ENCODE measurements around the gene ERI3. TPM values are rescaled to one million over a fixed set of nuclear protein-coding genes. Genes with fewer than 3 reads are reported as not detected.

Gene ERI3
- total RNA-seq, 3 donors from 2014 or later: 35.6 to 42.1 (median 36.4) TPM

DNA sequence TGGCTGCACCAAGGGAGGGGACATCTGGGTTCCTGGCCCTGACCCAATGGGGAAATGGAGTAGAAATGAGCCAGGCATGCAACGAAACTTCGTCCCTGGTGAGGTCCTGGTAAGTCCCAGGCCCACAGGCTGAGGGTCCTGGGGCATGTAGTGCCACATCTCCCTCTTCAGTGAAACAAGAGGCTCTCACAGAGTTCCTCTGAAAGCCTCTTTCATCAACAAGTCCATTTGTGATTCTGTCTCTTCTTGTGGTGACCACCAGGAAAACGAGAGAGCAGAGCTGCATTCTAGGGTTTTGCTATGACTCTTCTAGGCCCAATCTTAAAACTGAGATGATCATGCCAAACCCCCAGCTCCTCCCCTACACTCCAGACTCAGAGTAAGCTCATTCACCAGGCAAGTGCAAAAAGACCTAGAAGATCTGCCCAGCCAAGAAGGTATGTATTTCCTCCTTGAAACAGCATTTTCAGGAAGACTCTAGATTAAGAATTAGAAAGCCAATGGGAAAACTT is 25.7 kb upstream of the ERI3 start:
- Histone ChIP-seq H3K36me3 (ENCODE audit: low read depth) (no peaks in the 10 kb centered on the region), H3K4me3 (no peak overlapping the region), H3K4me1 (ENCODE audit: low read depth) (no peaks in the 10 kb centered on the region), H3K9me3 (no peaks in the 10 kb centered on the region)
- intact Hi-C loops (cut with DNase I, micrococcal nuclease): no loop called here
- TF ChIP-seq, protein P1, sequence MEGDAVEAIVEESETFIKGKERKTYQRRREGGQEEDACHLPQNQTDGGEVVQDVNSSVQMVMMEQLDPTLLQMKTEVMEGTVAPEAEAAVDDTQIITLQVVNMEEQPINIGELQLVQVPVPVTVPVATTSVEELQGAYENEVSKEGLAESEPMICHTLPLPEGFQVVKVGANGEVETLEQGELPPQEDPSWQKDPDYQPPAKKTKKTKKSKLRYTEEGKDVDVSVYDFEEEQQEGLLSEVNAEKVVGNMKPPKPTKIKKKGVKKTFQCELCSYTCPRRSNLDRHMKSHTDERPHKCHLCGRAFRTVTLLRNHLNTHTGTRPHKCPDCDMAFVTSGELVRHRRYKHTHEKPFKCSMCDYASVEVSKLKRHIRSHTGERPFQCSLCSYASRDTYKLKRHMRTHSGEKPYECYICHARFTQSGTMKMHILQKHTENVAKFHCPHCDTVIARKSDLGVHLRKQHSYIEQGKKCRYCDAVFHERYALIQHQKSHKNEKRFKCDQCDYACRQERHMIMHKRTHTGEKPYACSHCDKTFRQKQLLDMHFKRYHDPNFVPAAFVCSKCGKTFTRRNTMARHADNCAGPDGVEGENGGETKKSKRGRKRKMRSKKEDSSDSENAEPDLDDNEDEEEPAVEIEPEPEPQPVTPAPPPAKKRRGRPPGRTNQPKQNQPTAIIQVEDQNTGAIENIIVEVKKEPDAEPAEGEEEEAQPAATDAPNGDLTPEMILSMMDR (IDR thresholded peaks at IDR 0.05): no peak
- ATAC-seq (no peak), DNase-seq (no peak)

DNA sequence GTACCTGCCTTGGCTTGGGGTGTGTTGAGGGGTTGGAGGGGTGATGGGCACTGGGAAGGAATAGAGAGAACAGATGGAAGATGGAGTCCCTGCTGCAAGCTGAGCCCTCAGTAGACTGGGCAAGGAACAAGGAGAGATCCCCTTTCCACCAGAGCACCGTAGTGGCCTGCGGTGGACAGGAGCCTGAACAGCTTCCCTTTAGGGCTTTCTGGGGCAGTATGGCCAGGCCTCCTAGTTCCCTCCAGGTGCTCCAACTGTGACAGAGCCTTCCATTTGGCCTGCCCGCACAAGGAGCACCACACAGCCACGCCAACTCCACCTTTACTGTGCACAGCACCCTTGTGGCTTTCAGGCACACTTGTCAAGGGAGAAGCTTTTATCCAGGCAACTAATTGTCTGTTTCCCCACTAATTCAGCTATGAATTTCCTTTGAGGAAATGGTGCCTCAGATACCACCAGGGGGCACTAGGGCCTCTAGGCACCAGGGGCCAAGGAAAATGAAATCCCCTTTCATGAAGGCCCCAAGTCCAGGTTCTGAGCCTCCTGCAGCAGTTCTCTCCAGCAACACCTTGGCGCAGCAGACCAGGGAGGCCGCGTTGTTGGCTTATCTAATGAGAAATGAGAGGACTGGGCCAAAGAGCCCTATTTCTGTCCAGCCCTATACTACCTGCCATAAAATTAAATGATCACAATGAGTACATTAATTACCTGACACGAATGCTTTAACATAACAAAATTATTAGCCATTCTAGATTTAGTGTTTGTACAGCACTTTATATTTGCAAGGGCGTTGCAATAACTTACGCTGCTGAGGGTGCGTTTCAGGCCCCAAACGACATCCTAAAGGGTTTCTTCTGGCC is 23.1 kb upstream of the ERI3 start:
- H3K36me3 ChIP-seq (ENCODE audit: low read depth): no peaks in the 10 kb centered on the region
- no peaks in the 10 kb centered on the region for H3K4me1 ChIP-seq (ENCODE audit: low read depth)
- DNase-seq (peak in 1 of 3 donors; percentile 63), ATAC-seq (no peak)
- intact Hi-C loops (cut with DNase I, micrococcal nuclease): loop anchor here (5.0 to 10.0 kb wide), 2 partner anchors 214 to 217 kb away; no protein-coding TSS in a partner anchor
- no peaks in the 10 kb centered on the region for H3K9me3 ChIP-seq
- TF ChIP-seq, protein P1 (IDR thresholded peaks at IDR 0.05): peak; percentile 29
- H3K4me3 ChIP-seq: no peak overlapping the region

DNA sequence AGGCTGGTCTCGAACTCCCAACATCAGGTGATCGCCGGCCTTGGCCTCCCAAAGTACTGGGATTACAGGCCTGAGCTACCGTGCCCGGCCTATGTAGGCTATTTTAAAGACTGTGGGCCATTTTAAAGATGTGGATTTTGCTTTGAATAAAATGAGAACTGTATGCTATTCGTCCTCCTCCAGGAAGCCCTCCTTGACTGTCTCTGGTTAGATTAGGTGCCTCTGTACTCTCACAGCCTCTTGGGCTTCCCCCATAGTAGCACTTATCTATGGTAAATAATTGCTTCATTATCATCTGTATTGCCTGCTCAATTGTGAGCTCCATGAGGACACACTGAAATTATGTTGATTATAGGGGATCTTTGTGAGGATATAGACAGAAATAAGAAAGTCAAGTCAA is 20.5 kb upstream of the ERI3 start:
- no peaks in the 10 kb centered on the region for H3K9me3 ChIP-seq
- DNase-seq (no peak), ATAC-seq (no peak)
- no peak overlapping the region for H3K4me3 ChIP-seq
- H3K4me1 ChIP-seq (ENCODE audit: low read depth): no peaks in the 10 kb centered on the region
- H3K36me3 ChIP-seq (ENCODE audit: low read depth): no peaks in the 10 kb centered on the region
- TF ChIP-seq, protein P1 (IDR thresholded peaks at IDR 0.05): no peak
- intact Hi-C loops (cut with DNase I, micrococcal nuclease): loop anchor here (5.0 to 10.0 kb wide), 2 partner anchors 217 to 219 kb away; no protein-coding TSS in a partner anchor

DNA sequence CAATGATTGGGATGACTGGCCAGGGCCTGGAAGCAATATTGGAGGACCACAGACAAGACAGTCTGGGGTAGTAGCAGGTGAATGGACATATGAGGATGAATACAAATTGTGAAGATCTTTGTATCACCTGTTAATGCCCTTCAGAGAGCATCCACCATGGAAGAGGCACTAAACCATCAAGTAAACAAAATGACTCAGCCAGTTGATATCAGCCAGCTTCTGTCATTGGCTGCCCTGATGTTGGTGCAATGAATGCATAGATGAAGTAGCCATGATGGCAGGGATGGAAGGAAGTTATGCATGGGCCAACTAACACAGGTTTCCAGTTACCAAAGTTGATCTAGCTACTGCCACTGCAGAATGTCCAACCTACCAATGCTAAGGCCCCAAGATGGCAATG is 16.1 kb upstream of the ERI3 start:
- intact Hi-C loops (cut with DNase I, micrococcal nuclease): loop anchor here in 1 of 2 donors (10.0 kb wide), 1 partner anchor 224 kb away; no protein-coding TSS in a partner anchor

GRCh38 chr1:44368471-44369151 is 13.6 kb upstream of the ERI3 start:
- TF ChIP-seq, protein P1 (IDR thresholded peaks at IDR 0.05): no peak
- intact Hi-C loops (cut with DNase I, micrococcal nuclease): no loop called here
- no peak for ATAC-seq
- no peaks in the 10 kb centered on the region for H3K9me3 ChIP-seq
- no peaks in the 10 kb centered on the region for H3K36me3 ChIP-seq (ENCODE audit: low read depth)
- DNase-seq: no peak
- no peak overlapping the region for H3K4me3 ChIP-seq
- H3K4me1 ChIP-seq (ENCODE audit: low read depth): no peaks in the 10 kb centered on the region

More for the DNA sequence above, 16.1 kb upstream of the ERI3 start:
- Histone ChIP-seq H3K9me3 (no peaks in the 10 kb centered on the region), H3K4me1 (ENCODE audit: low read depth) (no peaks in the 10 kb centered on the region), H3K36me3 (ENCODE audit: low read depth) (no peaks in the 10 kb centered on the region), H3K4me3 (no peak overlapping the region)
- ATAC-seq: no peak
- DNase-seq: no peak
- TF ChIP-seq, protein P1 (IDR thresholded peaks at IDR 0.05): no peak

Measured in mucosa of descending colon (tissue), 3 donors.